ENCODE results near the gene CCDC50. TPM values are rescaled to one million over a fixed set of nuclear protein-coding genes. Genes with fewer than 3 reads are reported as not detected.

CCDC50 gene
- total and polyA plus RNA-seq, 12 donors = 18.3 to 92.1 (median 61.8) TPM

DNA sequence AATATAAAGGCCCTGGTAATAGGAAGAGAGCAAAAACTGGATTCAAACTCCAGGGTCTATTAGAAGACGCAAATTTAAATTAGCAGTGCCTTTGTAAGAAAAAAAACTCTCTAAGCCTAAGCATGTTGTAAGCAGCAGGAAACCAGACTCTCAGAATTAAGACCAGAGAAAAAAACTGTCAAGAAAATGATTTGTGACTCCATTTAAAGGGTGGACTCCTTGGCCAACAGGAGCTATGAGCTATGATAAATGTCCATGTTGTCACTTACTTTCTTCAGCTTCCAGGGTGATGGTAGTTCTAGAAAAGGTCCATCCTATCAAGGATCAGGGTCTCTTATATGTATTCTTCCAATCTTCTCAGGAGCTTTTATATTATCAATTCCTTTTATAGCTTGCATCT lies 34.9 kb upstream of the CCDC50 start:
- TF ChIP-seq, protein P1, sequence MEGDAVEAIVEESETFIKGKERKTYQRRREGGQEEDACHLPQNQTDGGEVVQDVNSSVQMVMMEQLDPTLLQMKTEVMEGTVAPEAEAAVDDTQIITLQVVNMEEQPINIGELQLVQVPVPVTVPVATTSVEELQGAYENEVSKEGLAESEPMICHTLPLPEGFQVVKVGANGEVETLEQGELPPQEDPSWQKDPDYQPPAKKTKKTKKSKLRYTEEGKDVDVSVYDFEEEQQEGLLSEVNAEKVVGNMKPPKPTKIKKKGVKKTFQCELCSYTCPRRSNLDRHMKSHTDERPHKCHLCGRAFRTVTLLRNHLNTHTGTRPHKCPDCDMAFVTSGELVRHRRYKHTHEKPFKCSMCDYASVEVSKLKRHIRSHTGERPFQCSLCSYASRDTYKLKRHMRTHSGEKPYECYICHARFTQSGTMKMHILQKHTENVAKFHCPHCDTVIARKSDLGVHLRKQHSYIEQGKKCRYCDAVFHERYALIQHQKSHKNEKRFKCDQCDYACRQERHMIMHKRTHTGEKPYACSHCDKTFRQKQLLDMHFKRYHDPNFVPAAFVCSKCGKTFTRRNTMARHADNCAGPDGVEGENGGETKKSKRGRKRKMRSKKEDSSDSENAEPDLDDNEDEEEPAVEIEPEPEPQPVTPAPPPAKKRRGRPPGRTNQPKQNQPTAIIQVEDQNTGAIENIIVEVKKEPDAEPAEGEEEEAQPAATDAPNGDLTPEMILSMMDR (IDR thresholded peaks at IDR 0.05) = no peak
- TF ChIP-seq POLR2A (IDR thresholded peaks at IDR 0.05) = no peak
- Histone ChIP-seq H3K27me3 (no peaks in the 10 kb centered on the region), H3K4me1 (replicated peaks in 1 of 2) (no peaks in the 10 kb centered on the region), H3K27ac (no peak overlapping the region), H3K9me3 (replicated peaks in 1 of 3) (no peaks in the 10 kb centered on the region), H3K36me3 (replicated peaks in 1 of 2) (no peaks in the 10 kb centered on the region), H3K4me3 (no peak overlapping the region)
- WGBS, 4 donors = 85 to 92% (median 89%) methylated on average over 1 of the region's 1 CpG
- DNase-seq = no peak
- intact Hi-C loops (cut with DNase I) = no loop called here

DNA sequence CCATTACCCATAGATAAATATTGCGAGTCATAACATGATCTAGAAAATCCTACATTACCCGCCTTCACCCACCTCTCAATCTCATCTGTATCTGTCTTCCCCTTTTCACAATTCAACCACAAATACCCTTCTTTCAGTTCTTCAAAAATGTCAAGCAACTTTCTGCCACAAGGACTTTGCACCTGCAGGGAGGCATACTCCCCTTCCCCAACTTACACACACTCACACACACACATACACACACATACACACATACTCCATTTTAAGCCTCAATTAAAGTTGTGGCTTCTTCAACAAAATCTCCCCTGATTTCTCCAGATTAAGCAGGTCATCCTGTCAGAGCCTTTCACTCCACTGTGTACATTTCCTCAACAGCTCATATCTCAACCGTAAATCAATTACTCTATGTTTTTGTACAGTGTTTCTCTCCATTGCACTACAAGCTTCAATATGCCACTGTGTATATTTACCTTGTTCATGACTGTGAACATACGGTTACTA lies 33.1 kb upstream of the CCDC50 start:
- H3K27ac ChIP-seq = no peak overlapping the region
- no peaks in the 10 kb centered on the region for H3K9me3 ChIP-seq (replicated peaks in 1 of 3)
- TF ChIP-seq POLR2A (IDR thresholded peaks at IDR 0.05) = no peak
- TF ChIP-seq, protein P1 (IDR thresholded peaks at IDR 0.05) = no peak
- 54 to 82% (median 62%) methylated on average over 4 of the region's 4 CpGs for WGBS, 4 donors
- no peak overlapping the region for H3K4me3 ChIP-seq
- H3K27me3 ChIP-seq = no peaks in the 10 kb centered on the region
- H3K36me3 ChIP-seq (replicated peaks in 1 of 2) = no peaks in the 10 kb centered on the region
- no peaks in the 10 kb centered on the region for H3K4me1 ChIP-seq (replicated peaks in 1 of 2)
- intact Hi-C loops (cut with DNase I) = no loop called here
- no peak for DNase-seq

DNA sequence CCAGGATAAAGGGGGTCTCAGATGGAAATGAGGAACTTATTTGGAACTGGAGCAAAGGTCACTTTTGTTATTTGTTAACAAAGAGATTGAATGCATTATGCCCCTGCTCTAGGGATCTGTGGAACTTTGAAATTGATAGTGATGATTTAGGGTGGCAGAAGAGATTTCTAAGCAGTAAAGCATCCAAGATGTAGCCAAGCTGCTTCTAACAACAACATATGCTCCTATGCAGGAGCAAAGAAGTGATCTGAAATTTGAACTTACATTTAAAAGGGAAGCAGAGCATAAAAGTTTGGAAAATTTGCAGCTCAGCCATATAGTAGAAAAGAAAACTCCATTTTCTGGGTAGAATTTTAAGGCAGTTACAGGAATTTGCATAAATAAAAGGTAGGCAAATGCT lies 30.3 kb upstream of the CCDC50 start:
- H3K9me3 ChIP-seq (replicated peaks in 1 of 3) = no peaks in the 10 kb centered on the region
- no peak for TF ChIP-seq POLR2A (IDR thresholded peaks at IDR 0.05)
- TF ChIP-seq, protein P1 (IDR thresholded peaks at IDR 0.05) = no peak
- DNase-seq = no peak
- no peak overlapping the region for H3K27ac ChIP-seq
- no peaks in the 10 kb centered on the region for H3K27me3 ChIP-seq
- no peaks in the 10 kb centered on the region for H3K36me3 ChIP-seq (replicated peaks in 1 of 2)
- intact Hi-C loops (cut with DNase I) = no loop called here
- no peaks in the 10 kb centered on the region for H3K4me1 ChIP-seq (replicated peaks in 1 of 2)
- H3K4me3 ChIP-seq = no peak overlapping the region

DNA sequence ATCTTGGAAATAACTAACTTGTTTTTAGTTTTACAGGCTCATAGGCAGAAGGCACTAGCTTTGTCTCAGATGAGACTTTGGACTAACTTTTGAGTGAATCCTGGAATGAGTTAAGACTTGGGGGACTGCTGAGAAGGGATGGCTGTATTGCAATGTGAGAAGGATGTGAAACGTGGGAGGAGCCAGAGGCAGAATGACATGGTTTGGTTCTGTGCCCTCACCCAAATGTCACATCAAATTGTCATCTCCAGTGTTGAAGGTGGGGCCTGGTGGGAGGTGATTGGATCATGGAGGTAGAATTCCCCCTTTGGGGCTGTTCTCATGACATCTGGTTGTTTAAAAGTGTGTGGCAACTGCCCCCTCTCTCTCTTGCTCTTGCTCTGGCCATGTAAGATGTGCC lies 28.8 kb upstream of the CCDC50 start:
- WGBS, 4 donors = 73 to 83% (median 74%) methylated on average over 1 of the region's 1 CpG
- no peak for TF ChIP-seq POLR2A (IDR thresholded peaks at IDR 0.05)
- TF ChIP-seq, protein P1 (IDR thresholded peaks at IDR 0.05) = no peak

More for the DNA sequence above, 28.8 kb upstream of the CCDC50 start:
- H3K9me3 ChIP-seq (replicated peaks in 1 of 3) = no peaks in the 10 kb centered on the region
- intact Hi-C loops (cut with DNase I) = no loop called here
- H3K4me1 ChIP-seq (replicated peaks in 1 of 2) = no peaks in the 10 kb centered on the region
- H3K27me3 ChIP-seq = no peaks in the 10 kb centered on the region
- no peak overlapping the region for H3K4me3 ChIP-seq
- no peak overlapping the region for H3K27ac ChIP-seq
- no peak for DNase-seq
- H3K36me3 ChIP-seq (replicated peaks in 1 of 2) = no peaks in the 10 kb centered on the region

All from adrenal gland (tissue), 12 donors.